ACHN (cell line): ENCODE measurements around the gene ZNF621.

Source experiments
- DNase-seq: peaks from one replicate; pipeline ENCODE4 v3.0.0-alpha.2; 2015
- in situ Hi-C: cut with HindIII; loops from 2 replicates; pipeline ENCODE4 v1.10.0; 2017; ENCODE audit warnings: low sequenced_read_pairs, low pct_ligation_motif_present, low pct_unique_long_range_greater_than_20kb

ZNF621 gene

DNA sequence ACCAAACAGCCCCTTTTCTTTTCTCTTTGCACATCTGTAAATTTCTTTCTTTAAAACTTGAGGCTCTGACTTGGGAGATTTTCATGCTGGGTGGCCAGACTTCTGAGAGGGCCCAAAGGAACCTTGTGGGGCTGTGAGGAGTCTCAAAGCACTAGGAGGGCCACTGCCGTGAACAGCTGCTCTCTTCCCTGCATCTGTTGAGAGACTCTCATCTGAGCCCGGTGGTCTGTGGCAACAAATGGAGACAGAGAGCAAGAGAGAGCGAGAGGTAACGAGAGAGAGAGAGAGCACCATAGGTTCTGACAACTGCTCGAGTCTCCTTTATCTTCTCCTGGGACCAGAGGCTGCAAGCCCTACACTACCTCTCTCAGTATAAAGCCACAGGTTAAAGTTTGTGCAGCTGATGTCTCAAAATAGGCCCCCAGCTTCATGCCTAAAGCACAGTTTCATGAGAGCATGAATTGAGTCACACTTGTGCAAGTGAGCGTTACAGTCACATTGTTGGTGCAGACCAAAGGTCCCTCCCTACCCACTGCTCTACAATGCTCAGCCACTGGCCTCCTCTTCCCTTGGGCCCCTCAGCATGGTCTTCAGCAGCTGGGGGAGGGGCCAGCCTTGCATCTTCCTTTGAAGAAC, 60.7 kb downstream of the ZNF621 start:
- in situ Hi-C loops: no loop called here
- DNase-seq: no peak

- no peak for DNase-seq
- in situ Hi-C loops: no loop called here
Observed at GRCh38 chr3:40586901-40587300, 62.1 kb downstream of the ZNF621 start.

- in situ Hi-C loops: no loop called here
- no peak for DNase-seq
Observed at GRCh38 chr3:40588406-40588805, 63.6 kb downstream of the ZNF621 start.
